Activated CD8-positive, alpha-beta memory T cell treated with anti-CD3 and anti-CD28 coated beads, Interleukin-2, amount 10 ng/mL, durations not matched to agents 7 days and 5 days (primary cell): ENCODE results near the gene CSTF3. TPM values are rescaled to one million over a fixed set of nuclear protein-coding genes. Genes with fewer than 3 reads are reported as not detected.
"Not testable (repeated sequence)": the region's sequence is repeated elsewhere in the genome, so short reads cannot be mapped to it uniquely, and the experiment has no call there.

Source experiments
- ATAC-seq: fragments of 150-1000 bp; cut with Tn5 transposase; one replicate; pipeline ENCODE4 v1.10.0; 2021; ENCODE audit warnings: moderate library complexity
- CTCF ChIA-PET: fragments of 350-600 bp; sonication (Branson Sonifier 250); formaldehyde crosslinking; loops from one replicate; lab custom pipeline; 2021; ENCODE audit warnings: antibody characterized with exemption; lab: Charles Lee
- DNase-seq: peaks from one replicate; pipeline ENCODE4 v3.0.0-alpha.2; 2020
- H3K27ac Mint-ChIP-seq: one replicate; pipeline ENCODE4 v1.8.0; 2021; ENCODE audit warnings: mild to moderate bottlenecking, mixed read lengths
- H3K27me3 Mint-ChIP-seq: one replicate; pipeline ENCODE4 v1.8.0; 2021; ENCODE audit warnings: mixed read lengths
- H3K36me3 Mint-ChIP-seq: one replicate; pipeline ENCODE4 v1.8.0; 2021; ENCODE audit warnings: mild to moderate bottlenecking, mixed read lengths
- H3K4me1 Mint-ChIP-seq: one replicate; pipeline ENCODE4 v1.8.0; 2021; ENCODE audit warnings: mixed read lengths
- H3K4me3 Mint-ChIP-seq: one replicate; pipeline ENCODE4 v1.8.0; 2021; ENCODE audit warnings: mild to moderate bottlenecking, moderate library complexity, mixed read lengths
- H3K9me3 Mint-ChIP-seq: one replicate; pipeline ENCODE4 v1.8.0; 2022; ENCODE audit warnings: low read depth, mixed read lengths
- total RNA-seq, 2 experiments: library from RNA; stranded (reverse); gene quantifications; one replicate each; pipeline ENCODE4 v1.2.3, GENCODE V29; 2021

The CSTF3 gene
- total RNA-seq, 2 experiments from 2014 or later, result 32.2 to 36.3 TPM

- DNase-seq, result no peak
- ATAC-seq, result no peak
- H3K27me3 Mint-ChIP-seq, result no peaks in the 10 kb centered on the region
- no peak overlapping the region for H3K27ac Mint-ChIP-seq
- peaks cover 43% of the 10 kb centered on the region for H3K36me3 Mint-ChIP-seq
- no peak overlapping the region for H3K4me3 Mint-ChIP-seq
- CTCF ChIA-PET, result interaction anchor here (0.5 to 1.1 kb wide), 2 partner anchors 8 to 19 kb away, joined by 3 read pairs; no protein-coding TSS in a partner anchor
- H3K4me1 Mint-ChIP-seq, result peaks cover 48% of the 10 kb centered on the region
- H3K9me3 Mint-ChIP-seq, result no peaks in the 10 kb centered on the region
Observed at GRCh38 chr11:33157103-33158027, 3.9 kb downstream of the CSTF3 start.

DNA sequence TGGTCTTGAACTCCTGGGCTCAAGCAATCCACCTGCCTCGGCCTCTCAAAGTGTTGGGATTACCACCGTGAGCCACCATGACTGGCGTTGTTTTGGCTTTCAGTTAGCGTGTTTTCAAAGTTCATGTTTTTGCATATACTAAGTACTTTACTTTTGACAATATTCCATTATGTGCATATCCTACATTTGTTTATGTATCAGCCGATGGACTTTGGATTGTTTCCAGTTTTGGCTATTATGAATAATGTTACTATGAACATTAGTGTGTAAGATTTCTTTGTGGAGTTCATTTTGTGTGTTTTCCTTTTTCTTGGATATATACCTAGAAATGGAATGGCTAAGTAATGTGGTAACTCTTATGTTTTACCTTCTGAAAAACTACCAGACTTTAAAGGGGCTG is 9.9 kb downstream of the CSTF3 start:
- no peak for ATAC-seq
- no peaks in the 10 kb centered on the region for H3K9me3 Mint-ChIP-seq
- peaks cover 18% of the 10 kb centered on the region for H3K4me1 Mint-ChIP-seq
- H3K4me3 Mint-ChIP-seq, result no peak overlapping the region
- peak overlapping the region; percentile 15 for H3K27ac Mint-ChIP-seq
- no peak for DNase-seq
- H3K36me3 Mint-ChIP-seq, result peaks cover 38% of the 10 kb centered on the region
- CTCF ChIA-PET, result no interaction called here
- no peaks in the 10 kb centered on the region for H3K27me3 Mint-ChIP-seq

DNA sequence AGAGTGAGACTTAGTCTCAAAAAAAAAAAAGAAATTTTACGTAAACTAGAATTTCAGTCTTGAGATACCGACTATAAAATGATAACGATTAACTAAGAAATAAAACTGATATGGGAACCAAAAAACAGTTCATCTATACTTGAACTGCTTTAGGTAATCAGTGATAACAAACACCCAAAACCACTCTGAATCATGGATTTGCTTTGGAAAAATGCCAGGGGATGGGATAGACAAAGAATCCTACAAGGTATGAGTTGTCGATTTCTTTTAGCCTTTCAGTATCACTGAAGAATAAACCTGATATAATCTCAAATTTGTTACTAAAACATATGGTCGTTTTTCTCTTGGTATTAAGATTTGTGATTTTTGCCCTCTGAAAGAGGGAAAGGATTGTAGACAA is 13.7 kb downstream of the CSTF3 start:
- H3K4me3 Mint-ChIP-seq, result no peak overlapping the region
- no peak overlapping the region for H3K27ac Mint-ChIP-seq
- H3K27me3 Mint-ChIP-seq, result no peaks in the 10 kb centered on the region
- H3K36me3 Mint-ChIP-seq, result peaks cover 29% of the 10 kb centered on the region
- H3K4me1 Mint-ChIP-seq, result peaks cover 6% of the 10 kb centered on the region
- H3K9me3 Mint-ChIP-seq, result no peaks in the 10 kb centered on the region
- DNase-seq (no peak), ATAC-seq (no peak)
- CTCF ChIA-PET, result no interaction called here

DNA sequence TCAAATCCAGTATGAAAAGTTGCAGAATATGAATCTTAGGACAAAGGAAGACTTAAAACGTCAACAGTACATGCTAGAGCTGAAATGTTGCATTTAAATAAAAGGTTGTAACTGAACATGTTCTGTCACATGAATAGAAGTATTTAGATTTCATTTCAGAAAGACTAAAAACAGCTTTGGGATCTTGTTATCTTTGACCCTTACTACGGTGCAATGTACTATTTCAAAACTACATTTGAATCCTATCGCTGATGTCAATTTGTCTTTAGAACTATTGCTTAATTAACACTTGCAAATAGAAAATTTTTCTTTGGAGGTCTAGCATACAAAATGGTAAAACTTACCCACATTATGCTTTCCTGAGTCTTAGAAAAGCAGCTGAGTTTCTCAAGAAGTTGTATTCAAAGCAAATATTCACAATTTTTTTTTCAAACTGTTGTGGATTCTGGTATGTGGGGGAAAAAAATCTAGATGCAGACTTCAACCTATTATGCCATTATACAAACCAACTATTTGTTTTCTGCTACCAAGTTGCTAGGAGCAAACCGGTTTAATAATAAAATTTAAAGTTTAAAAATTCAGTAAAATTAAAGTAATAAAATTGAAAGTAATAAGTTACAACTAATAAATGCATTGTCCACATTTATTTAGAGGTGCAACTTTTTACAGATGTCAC is 25.4 kb downstream of the CSTF3 start:
- no peaks in the 10 kb centered on the region for H3K9me3 Mint-ChIP-seq
- no peaks in the 10 kb centered on the region for H3K27me3 Mint-ChIP-seq
- H3K4me3 Mint-ChIP-seq, result no peak overlapping the region
- H3K36me3 Mint-ChIP-seq, result peaks cover 28% of the 10 kb centered on the region
- no peak overlapping the region for H3K27ac Mint-ChIP-seq
- ATAC-seq, result no peak
- peaks cover 12% of the 10 kb centered on the region for H3K4me1 Mint-ChIP-seq
- CTCF ChIA-PET, result no interaction called here
- no peak for DNase-seq

GRCh38 chr11:33135216-33135615 is 26.1 kb downstream of the CSTF3 start:
- H3K27me3 Mint-ChIP-seq, result no peaks in the 10 kb centered on the region
- no peak for DNase-seq
- CTCF ChIA-PET, result interaction anchor here (1.1 kb wide), 1 partner anchor 19 kb away, joined by 4 read pairs; no protein-coding TSS in a partner anchor
- no peak overlapping the region for H3K27ac Mint-ChIP-seq
- no peaks in the 10 kb centered on the region for H3K9me3 Mint-ChIP-seq
- H3K4me3 Mint-ChIP-seq, result no peak overlapping the region
- H3K4me1 Mint-ChIP-seq, result peaks cover 12% of the 10 kb centered on the region
- peaks cover 26% of the 10 kb centered on the region for H3K36me3 Mint-ChIP-seq
- no peak for ATAC-seq

DNA sequence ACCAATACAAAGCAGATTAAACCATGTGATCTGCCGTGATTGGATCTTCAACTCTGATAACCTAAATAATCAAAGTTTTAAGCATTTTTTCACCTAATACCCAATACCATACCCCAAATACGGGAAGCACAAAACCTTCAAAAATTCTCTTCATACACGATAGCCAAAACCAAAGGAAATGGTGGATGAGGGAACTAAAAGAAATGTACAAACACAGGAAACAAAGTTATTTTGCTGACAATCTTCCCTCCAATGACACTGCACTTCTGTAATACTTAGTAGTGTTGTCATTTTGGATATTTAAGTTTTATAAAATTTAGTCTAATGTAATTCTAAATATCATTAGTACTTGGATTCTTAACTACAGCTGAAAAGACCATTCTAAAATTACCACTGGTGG is 27.0 kb downstream of the CSTF3 start:
- CTCF ChIA-PET, result interaction anchor here (1.1 kb wide), 1 partner anchor 19 kb away, joined by 4 read pairs; no protein-coding TSS in a partner anchor

GRCh38 chr11:33133761-33134160 is 27.5 kb downstream of the CSTF3 start:
- CTCF ChIA-PET, result no interaction called here
- Mint-ChIP-seq H3K9me3 (no peaks in the 10 kb centered on the region), H3K27me3 (no peaks in the 10 kb centered on the region), H3K4me1 (peaks cover 14% of the 10 kb centered on the region), H3K27ac (no peak overlapping the region), H3K4me3 (no peak overlapping the region), H3K36me3 (peaks cover 21% of the 10 kb centered on the region)
- DNase-seq (no peak), ATAC-seq (no peak)

More for the DNA sequence above, 27.0 kb downstream of the CSTF3 start:
- H3K27me3 Mint-ChIP-seq, result no peaks in the 10 kb centered on the region
- no peak for DNase-seq
- H3K4me1 Mint-ChIP-seq, result peaks cover 12% of the 10 kb centered on the region
- no peaks in the 10 kb centered on the region for H3K9me3 Mint-ChIP-seq
- no peak for ATAC-seq
- no peak overlapping the region for H3K4me3 Mint-ChIP-seq
- peaks cover 21% of the 10 kb centered on the region for H3K36me3 Mint-ChIP-seq
- H3K27ac Mint-ChIP-seq, result no peak overlapping the region

DNA sequence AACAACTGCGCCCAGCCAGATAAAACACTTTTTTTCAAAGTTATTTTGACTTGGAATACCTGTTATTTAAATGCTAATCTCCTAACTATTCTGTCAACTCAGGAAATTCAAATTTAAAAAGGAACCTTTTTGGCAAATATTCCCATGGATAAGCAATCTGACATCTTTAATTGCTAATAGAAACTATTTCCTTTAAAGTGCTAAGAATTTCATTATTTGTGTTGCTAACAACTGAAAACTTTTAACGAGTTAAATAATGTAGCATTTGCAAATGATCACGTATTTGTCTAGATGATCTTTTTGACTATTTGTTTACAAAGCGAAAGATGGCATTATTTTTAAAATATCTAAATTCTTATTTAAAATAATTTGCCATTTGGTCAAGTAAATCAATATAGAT is 28.8 kb downstream of the CSTF3 start:
- ATAC-seq, result no peak
- Mint-ChIP-seq H3K36me3 (peaks cover 21% of the 10 kb centered on the region), H3K4me3 (no peak overlapping the region), H3K27me3 (no peaks in the 10 kb centered on the region), H3K27ac (no peak overlapping the region), H3K4me1 (peaks cover 20% of the 10 kb centered on the region), H3K9me3 (no peaks in the 10 kb centered on the region)
- no peak for DNase-seq
- CTCF ChIA-PET, result no interaction called here

DNA sequence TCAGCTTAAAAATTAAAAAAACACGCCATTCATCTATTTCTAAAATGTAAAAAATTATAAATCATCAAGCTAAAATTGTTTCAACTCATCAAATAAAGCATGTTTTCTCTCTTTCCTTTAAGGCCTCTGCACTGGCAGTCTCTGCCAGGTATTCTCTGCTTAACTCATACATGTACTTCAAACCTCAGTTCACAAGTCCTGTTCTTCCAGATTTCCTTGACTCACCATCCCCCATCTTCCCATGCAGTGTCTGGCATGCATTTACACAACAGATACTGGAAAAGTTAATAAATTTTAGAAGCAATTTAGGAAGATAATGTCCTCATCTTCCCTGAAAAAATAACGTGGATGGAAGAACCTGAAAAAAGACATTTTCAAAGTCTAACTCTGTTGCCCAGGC is 32.5 kb downstream of the CSTF3 start:
- Mint-ChIP-seq H3K9me3 (no peaks in the 10 kb centered on the region), H3K4me1 (peaks cover 12% of the 10 kb centered on the region), H3K27ac (no peak overlapping the region), H3K4me3 (no peak overlapping the region), H3K36me3 (peaks cover 14% of the 10 kb centered on the region), H3K27me3 (no peaks in the 10 kb centered on the region)
- DNase-seq, result no peak
- no peak for ATAC-seq
- CTCF ChIA-PET, result interaction anchor here (1.0 to 1.4 kb wide), 2 partner anchors 46 to 63 kb away, joined by 4 to 5 read pairs; no protein-coding TSS in a partner anchor

DNA sequence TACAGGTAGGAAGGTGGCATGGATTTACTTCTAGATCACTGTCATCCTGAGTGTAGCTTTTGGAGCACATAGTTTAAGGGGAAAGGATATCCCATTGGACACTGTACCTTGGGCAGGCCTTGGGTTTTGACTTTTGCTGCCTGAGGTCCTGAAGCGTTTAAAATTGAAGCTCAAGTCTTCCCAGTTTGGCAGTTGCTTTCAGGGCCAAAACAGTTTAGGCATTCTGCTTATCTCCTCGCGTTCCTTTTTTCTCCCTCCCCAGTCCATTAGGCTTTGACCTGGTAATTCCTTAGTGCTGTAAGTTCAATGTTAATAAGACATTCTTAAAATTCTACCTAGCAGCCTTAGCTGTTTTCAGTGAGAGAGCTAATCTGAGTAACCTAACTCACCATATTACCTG is 35.7 kb downstream of the CSTF3 start:
- ATAC-seq (no peak), DNase-seq (no peak)

GRCh38 chr11:33125025-33125424 is 36.3 kb downstream of the CSTF3 start:
- H3K4me1 Mint-ChIP-seq, result peaks cover 8% of the 10 kb centered on the region
- no peak overlapping the region for H3K4me3 Mint-ChIP-seq
- DNase-seq (no peak), ATAC-seq (no peak)
- no peaks in the 10 kb centered on the region for H3K9me3 Mint-ChIP-seq
- H3K27me3 Mint-ChIP-seq, result no peaks in the 10 kb centered on the region
- CTCF ChIA-PET, result no interaction called here
- no peak overlapping the region for H3K27ac Mint-ChIP-seq
- peaks cover 8% of the 10 kb centered on the region for H3K36me3 Mint-ChIP-seq

More for the DNA sequence above, 35.7 kb downstream of the CSTF3 start:
- Mint-ChIP-seq H3K27ac (no peak overlapping the region), H3K27me3 (no peaks in the 10 kb centered on the region), H3K4me3 (no peak overlapping the region), H3K36me3 (peaks cover 8% of the 10 kb centered on the region), H3K4me1 (peaks cover 8% of the 10 kb centered on the region), H3K9me3 (no peaks in the 10 kb centered on the region)
- CTCF ChIA-PET, result no interaction called here

GRCh38 chr11:33122696-33123095 is 38.6 kb downstream of the CSTF3 start:
- not testable (repeated sequence) for H3K27me3 Mint-ChIP-seq, ATAC-seq, H3K36me3 Mint-ChIP-seq, H3K27ac Mint-ChIP-seq, H3K4me1 Mint-ChIP-seq, H3K9me3 Mint-ChIP-seq, DNase-seq, H3K4me3 Mint-ChIP-seq
- CTCF ChIA-PET, result interaction anchor here (1.1 kb wide), 1 partner anchor 58 kb away, joined by 3 read pairs; no protein-coding TSS in a partner anchor

DNA sequence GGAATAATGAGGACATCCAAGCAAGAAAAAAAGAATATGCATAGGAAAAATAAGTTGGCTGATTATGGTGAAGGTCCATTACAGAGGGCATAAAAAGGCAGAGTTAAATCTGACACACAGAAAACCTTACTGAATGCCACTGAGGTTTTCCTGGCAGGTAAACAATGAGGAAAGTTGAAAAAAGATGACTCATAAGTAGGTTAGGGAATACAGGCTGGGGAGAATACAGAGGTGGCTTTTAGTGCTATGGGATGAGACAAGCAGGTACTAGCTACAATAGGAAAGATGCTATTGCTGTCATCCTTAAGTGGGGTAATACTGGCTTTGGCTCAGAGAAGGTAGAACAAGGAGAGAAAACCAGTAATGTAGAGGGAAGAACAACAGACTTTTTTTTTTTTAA is 44.7 kb downstream of the CSTF3 start:
- no peak for ATAC-seq
- H3K27ac Mint-ChIP-seq, result no peak overlapping the region
- DNase-seq, result no peak
- H3K36me3 Mint-ChIP-seq, result peaks cover 4% of the 10 kb centered on the region
- no peak overlapping the region for H3K4me3 Mint-ChIP-seq
- peaks cover 1% of the 10 kb centered on the region for H3K4me1 Mint-ChIP-seq
- no peaks in the 10 kb centered on the region for H3K9me3 Mint-ChIP-seq
- H3K27me3 Mint-ChIP-seq, result no peaks in the 10 kb centered on the region
- CTCF ChIA-PET, result no interaction called here
